Urothelium cell line (cell line): ENCODE data around the gene NAA10.
"Not testable (repeated sequence)": the region's sequence is repeated elsewhere in the genome, so short reads cannot be mapped to it uniquely, and the experiment has no call there.

Experiments
- DNase-seq: peaks from one replicate; pipeline ENCODE4 v3.0.0; 2011; ENCODE audit warnings: low spot score, mixed read lengths
- FAIRE-seq: peaks from 2 replicates; lab custom pipeline; 2011; peaks lifted over from hg19 to GRCh38; lab: Jason Lieb, UNC

Gene NAA10

DNA sequence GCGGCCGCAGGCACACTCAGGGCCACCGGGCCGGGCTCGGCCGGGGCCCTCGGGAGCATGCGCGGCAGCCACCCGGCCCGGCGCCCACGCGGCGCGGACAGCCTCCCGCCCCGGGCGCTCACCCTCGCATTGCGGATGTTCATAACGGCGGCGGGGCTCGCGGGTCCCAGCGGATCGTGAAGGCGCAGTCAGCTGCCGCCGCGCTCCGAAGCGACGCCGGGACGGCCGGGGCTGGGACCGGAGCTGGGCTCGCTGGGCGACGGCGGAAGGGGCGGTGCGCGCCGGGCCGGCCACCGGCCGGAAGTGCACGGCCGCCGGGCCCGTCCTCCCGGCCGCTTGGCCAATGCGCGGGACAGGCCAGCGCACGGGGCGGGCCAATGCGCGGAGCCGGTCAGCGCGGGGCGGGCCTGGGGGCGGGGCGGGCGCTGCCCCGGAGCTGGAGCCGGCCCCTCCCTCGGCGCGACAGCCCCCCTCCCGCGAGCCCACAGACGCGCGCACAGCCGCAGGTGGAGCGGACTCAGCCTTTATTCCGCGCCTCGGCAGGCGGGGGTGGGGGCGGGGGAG, at the start of gene NAA10:
Gene NAA10 (minus strand): TSS at position 276 of the 564 bp plus-strand sequence. CDS start 133 bp downstream, at position 143.
- DNase-seq (peak; percentile 94), FAIRE-seq (peak; percentile 69)

GRCh38 chrX:153983321-153983801, 48.5 kb upstream of the NAA10 start:
- FAIRE-seq (no peak), DNase-seq (no peak)

DNA sequence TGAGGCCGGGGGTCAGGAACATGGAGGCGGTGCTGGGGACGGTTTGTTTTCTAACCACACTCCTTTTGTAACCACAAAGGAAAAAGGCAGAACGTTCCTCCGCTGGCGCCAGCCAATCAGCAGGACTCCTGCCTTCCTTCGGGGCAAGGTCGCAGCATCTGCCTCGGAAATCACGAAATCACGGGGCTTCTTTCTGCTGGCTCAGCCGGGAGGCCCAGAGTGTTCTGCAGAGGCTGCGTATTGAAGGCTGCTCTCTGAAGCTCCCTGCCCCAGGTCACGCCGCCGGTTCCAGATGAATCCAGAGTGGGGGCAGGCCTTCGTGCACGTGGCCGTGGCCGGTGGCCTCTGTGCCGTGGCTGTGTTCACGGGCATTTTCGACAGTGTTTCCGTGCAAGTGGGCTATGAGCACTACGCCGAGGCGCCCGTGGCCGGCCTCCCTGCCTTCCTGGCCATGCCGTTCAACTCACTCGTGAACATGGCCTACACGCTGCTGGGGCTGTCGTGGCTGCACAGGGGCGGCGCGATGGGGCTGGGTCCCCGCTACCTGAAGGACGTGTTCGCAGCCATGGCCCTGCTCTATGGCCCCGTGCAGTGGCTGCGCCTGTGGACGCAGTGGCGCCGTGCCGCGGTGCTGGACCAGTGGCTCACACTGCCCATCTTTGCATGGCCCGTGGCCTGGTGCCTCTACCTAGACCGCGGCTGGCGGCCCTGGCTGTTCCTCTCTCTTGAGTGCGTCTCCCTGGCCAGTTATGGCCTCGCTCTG, 47.1 kb upstream of the NAA10 start:
- no peak for FAIRE-seq
- no peak for DNase-seq

- DNase-seq: no peak
- FAIRE-seq: no peak
Measured at GRCh38 chrX:153981231-153981630, 46.4 kb upstream of the NAA10 start.

DNA sequence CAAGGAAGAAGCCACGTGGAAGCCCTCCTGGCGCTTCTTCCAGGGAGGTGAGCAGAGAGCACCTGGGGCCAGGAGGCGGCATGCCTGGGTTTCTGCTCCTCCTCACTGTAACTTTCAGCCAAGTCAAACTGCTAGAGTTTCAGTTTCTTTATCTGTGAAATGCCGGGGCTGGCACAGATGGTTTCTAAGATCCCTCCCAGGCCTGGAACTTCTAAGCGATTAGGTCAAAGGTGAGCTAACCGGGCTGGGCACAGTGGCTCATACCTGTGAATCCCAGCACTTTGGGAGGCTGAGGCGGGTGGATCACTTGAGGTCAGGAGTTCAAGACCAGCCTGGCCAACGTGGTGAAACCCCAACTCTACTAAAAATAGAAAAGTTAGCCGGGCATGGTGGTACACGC, 45.6 kb upstream of the NAA10 start:
- DNase-seq, FAIRE-seq: not testable (repeated sequence)

DNA sequence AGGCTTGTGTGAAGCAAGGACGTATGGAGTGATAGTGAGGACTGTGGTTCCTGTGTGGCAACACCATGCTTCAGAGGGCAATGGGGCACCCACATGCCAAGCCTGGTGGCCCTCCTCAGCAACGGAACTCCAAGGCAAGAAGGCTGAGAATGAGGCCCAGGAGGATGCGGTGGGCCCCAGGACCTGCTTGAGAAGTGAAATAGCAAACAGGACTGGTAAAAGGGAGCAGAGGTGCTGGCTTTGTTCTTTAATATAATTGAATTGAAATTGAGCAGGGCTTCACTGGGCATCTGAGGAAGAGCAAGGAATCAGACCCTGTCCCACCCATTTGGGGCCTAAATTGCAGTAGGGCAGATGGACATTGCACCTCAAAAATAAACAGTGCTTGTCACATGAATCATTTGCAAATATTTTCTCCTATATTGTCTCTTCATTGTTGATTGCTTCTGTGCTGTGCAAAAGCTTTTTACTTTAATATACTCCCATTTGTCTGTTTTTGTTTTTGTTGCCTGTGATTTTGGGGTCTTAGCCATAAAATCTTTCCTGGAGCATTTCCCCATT, 40.0 kb upstream of the NAA10 start:
- no peak for DNase-seq
- no peak for FAIRE-seq

DNA sequence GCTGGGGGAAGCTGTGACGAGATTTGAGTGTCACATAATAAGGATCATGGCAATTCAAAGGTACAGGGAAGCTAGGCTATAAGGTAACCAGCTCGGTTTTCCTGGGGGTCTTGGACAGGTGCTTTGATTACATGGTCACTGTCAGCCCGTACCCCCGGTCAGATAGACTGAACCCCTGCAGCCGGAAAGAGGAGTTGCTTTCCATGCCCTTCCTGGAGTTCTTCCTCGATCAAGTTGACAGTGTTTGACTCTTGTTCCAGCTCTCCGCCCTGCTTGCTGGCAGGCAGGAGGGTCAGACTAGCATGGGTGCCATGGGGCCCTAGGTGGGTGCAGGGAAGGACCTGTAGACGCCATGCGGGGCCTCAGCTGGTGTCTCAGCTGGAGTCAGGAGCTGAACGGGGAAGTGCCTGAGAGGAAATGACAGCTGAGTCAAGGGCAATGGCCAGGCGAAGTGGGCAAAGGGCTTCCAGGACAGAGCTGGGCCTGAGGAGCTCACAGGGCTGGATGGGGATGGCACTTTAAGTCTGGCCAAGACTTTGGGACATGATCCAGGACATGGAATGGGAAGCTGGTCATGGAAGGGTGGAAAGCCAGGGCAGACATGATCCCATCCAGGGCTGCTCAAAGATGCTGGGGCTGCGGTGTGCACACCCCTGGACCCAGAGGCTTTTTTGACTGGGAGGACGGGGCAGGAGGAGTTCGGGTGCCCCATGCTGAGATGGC, 39.3 kb upstream of the NAA10 start:
- FAIRE-seq (no peak), DNase-seq (no peak)

DNA sequence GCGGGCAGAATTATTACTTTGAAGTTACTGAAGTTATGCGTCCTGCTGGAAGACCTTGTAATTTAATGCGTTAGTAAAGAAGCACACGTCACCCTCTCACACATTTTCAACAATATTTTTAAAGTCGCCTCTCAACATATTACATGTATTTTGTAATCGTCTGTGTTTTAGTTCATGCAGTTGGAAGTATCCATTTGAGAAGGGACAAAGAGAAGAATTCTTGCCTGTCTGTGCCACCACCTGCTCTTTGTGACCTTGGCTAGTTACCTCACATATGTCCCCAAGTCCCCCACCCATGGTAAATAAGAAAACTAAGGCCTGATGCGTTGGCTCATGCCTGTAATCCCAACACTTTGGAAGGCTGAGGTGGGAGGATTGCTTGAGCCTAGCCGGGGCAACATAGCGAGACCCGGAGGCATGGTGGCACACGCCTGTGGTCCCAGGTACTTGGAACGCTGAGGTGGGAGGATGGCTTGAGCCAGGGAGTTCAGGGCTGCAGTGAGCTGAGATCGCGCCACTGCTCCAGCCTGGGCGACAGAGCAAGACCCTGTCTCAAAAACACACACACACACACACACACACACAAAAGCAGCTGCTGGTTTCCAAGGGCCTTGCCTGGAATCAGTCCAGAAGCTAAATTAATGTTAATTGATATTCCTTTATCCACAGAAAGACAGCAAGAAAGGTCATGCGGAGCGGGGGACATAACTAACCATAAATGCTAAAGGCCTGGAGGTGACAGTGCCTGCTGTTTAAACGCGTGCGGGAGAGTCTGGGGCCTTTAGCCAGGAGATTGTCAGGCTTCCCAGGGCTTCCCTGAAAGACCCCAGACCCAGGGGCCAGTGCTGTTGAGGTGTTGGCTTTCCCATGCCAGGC, 38.5 kb upstream of the NAA10 start:
- FAIRE-seq (no peak), DNase-seq (no peak)

- DNase-seq: peak; percentile 89
- FAIRE-seq: peak; percentile 52
Measured at GRCh38 chrX:153972368-153973126, 37.7 kb upstream of the NAA10 start, which contains the start of gene TMEM187. TSS of gene TMEM187 (plus strand) at chrX:153972754. CDS start at chrX:153982063, 9,309 bp downstream.

GRCh38 chrX:153971450-153972367, 36.9 kb upstream of the NAA10 start, which contains the start of gene HCFC1:
TSS of gene HCFC1 (minus strand) at chrX:153971818. CDS start at chrX:153970840, 978 bp downstream.
- FAIRE-seq (peak; percentile 71), DNase-seq (peak; percentile 84)

DNA sequence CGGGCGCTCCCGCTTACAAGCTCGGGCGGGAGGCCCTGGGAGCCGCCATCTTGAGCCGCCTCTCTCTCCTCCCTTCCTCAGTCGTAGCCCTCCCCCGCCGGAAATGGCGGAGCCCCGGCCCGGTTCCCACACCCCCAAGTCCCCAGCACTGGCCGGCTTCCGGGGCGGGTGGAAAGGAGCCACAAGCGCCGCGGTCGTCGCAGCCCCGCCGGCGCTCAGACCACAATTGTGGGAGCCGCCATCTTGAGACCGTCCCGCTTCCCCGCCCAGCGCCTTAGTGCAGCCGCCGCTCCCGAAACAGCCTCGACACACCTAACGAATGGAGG, 36.2 kb upstream of the NAA10 start:
- FAIRE-seq (no peak), DNase-seq (peak; percentile 88)

GRCh38 chrX:153970357-153971123, 35.7 kb upstream of the NAA10 start:
- DNase-seq (peak; percentile 19), FAIRE-seq (no peak)

GRCh38 chrX:153969904-153970356, 35.1 kb upstream of the NAA10 start:
- DNase-seq: no peak
- FAIRE-seq: no peak

- no peak for DNase-seq
- FAIRE-seq: no peak
Measured at GRCh38 chrX:153969125-153969903, 34.5 kb upstream of the NAA10 start.

DNA sequence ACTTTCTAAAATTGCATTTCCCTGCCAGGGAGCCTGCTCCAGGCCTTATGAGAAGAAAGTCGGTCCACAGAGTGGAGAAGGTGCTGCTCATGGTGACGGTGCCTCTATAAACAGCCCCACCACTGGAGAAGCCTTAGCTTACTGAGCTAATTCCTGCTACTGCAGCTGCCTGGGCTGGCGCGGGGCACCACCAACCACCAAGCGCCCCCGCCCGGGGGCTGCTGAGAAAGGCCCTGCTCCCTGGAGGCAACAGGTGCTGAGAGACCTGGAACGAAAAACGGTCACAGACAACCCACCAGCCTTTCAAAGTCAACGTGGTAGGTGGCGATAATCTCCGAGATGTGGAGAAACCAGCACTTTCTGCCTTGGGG, 33.9 kb upstream of the NAA10 start:
- FAIRE-seq (no peak), DNase-seq (no peak)

GRCh38 chrX:153968255-153968654, 33.4 kb upstream of the NAA10 start:
- DNase-seq (no peak), FAIRE-seq (no peak)
